OCI-LY7 (cell line): ENCODE data around the gene DHRS3.

Source experiments
- CTCF ChIP-seq: fragments of 200-600 bp; sonication (generic); conservative IDR thresholded peaks from 2 replicates; pipeline ENCODE4 v1.5.1; 2014; ENCODE audit warnings: mild to moderate bottlenecking, antibody characterized with exemption, low read length, moderate library complexity, mixed read lengths
- EZH2phosphoT487 ChIP-seq: fragments of 200-600 bp; sonication (generic); IDR thresholded peaks from 2 replicates; pipeline ENCODE4 v1.6.1; 2018; ENCODE audit warnings: low read depth, borderline replicate concordance, mild to moderate bottlenecking, mixed run types, antibody characterized with exemption, low read length, moderate library complexity, mixed read lengths

- TF ChIP-seq CTCF (no peak), EZH2phosphoT487 (no peak)
Measured at GRCh38 chr1:12539320-12539704, 78.7 kb downstream of the DHRS3 start.
